Fibroblast of mammary gland (primary cell): ENCODE measurements around the gene RPTOR.
A peak's percentile ranks its signal among the peaks of the same experiment; 100 is the strongest.
"Not testable (repeated sequence)": the region's sequence is repeated elsewhere in the genome, so short reads cannot be mapped to it uniquely, and the experiment has no call there.

ENCODE experiments used
- DNase-seq: peaks from one replicate; pipeline ENCODE4 v3.0.0-alpha.2; 2010; ENCODE audit warnings: low read depth
- H3K4me3 ChIP-seq: 2 replicates; pipeline ENCODE4 v1.5.1; 2011; ENCODE audit warnings: low read depth, mild to moderate bottlenecking, low read length, moderate library complexity; ENCODE audit not compliant: control insufficient read depth
- TF ChIP-seq, protein P1 (sequence below): conservative IDR thresholded peaks from 2 replicates; pipeline ENCODE4 v1.5.1; 2011; ENCODE audit warnings: low read depth, low read length, inconsistent platforms; ENCODE audit not compliant: control insufficient read depth, insufficient read depth

The RPTOR gene

DNA sequence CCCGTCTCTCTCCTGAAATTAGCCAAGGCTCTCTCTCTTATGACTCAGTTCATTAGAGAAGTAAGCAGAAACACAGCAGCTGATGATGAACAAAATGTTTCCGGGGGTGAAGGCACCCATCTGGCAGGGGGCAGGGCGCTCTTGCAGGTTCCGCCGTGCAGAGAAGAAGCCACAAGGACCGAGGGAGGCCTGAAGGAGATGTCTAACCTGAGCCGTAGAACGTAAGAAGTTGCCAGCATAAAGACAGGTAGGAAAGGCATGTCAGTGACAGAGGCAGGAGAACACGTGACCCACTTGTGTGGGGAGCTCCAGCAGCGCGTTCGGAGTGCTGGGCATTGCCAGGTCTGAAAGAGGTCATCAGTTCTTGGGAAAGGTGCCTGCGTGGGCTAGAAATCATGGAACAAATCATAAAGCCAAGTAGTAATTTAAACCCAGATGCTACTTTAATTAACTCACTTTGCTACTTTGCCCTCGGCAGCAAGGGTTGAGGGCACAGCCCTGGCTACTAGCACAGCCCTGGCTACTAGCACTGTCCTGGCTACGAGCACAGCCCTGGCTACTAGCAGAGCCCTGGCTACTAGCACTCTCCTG lies 198.6 kb downstream of the RPTOR start:
- peak overlapping the region; percentile 22 for H3K4me3 ChIP-seq
- TF ChIP-seq, protein P1, sequence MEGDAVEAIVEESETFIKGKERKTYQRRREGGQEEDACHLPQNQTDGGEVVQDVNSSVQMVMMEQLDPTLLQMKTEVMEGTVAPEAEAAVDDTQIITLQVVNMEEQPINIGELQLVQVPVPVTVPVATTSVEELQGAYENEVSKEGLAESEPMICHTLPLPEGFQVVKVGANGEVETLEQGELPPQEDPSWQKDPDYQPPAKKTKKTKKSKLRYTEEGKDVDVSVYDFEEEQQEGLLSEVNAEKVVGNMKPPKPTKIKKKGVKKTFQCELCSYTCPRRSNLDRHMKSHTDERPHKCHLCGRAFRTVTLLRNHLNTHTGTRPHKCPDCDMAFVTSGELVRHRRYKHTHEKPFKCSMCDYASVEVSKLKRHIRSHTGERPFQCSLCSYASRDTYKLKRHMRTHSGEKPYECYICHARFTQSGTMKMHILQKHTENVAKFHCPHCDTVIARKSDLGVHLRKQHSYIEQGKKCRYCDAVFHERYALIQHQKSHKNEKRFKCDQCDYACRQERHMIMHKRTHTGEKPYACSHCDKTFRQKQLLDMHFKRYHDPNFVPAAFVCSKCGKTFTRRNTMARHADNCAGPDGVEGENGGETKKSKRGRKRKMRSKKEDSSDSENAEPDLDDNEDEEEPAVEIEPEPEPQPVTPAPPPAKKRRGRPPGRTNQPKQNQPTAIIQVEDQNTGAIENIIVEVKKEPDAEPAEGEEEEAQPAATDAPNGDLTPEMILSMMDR, result no peak
- DNase-seq, result peak; percentile 87

DNA sequence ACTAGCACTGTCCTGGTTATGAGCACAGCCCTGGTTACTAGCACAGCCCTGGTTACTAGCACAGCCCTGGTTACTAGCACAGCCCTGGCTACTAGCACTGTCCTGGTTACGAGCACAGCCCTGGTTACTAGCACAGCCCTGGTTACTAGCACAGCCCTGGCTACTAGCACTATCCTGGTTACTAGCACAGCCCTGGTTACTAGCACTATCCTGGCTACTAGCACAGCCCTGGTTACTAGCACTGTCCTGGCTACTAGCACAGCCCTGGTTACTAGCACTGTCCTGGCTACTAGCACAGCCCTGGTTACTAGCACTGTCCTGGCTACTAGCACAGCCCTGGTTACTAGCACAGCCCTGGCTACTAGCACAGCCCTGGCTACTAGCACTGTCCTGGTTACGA lies 199.3 kb downstream of the RPTOR start:
- not testable (repeated sequence) for DNase-seq

DNA sequence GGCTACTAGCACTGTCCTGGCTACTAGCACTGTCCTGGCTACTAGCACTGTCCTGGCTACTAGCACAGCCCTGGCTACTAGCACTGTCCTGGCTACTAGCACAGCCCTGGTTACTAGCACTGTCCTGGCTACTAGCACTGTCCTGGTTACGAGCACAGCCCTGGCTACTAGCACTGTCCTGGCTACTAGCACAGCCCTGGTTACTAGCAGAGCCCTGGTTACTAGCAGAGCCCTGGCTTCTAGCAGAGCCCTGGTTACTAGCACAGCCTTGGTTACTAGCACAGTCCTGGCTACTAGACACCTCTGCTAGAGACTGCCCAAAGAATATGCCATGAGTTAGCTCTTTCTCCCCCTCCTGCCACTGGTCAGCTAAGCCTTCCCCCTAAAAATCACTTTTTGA lies 200.1 kb downstream of the RPTOR start:
- not testable (repeated sequence) for DNase-seq, H3K4me3 ChIP-seq

More for the DNA sequence above, 199.3 kb downstream of the RPTOR start:
- H3K4me3 ChIP-seq, result not testable (repeated sequence)

DNA sequence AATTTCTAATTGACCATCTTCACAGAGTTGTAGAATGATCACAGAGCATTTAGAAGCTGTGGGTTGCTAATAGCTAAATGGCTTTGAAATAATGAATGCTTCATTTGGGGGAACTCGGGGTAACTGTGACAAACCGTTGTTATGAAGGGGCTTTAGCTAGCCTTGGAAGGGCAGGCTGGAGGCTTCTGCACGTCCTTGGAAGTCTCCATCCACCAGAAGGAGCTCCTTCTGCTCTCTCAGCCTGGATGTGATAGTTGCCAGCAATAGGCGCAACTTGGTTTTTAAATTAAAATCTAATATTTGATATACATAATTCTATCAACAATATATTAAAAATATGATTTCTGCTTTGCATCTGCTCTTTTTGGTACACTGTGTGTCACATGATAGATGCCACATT lies 200.5 kb downstream of the RPTOR start:
- no peak for DNase-seq
- TF ChIP-seq, protein P1, result no peak
- H3K4me3 ChIP-seq, result no peak overlapping the region

DNA sequence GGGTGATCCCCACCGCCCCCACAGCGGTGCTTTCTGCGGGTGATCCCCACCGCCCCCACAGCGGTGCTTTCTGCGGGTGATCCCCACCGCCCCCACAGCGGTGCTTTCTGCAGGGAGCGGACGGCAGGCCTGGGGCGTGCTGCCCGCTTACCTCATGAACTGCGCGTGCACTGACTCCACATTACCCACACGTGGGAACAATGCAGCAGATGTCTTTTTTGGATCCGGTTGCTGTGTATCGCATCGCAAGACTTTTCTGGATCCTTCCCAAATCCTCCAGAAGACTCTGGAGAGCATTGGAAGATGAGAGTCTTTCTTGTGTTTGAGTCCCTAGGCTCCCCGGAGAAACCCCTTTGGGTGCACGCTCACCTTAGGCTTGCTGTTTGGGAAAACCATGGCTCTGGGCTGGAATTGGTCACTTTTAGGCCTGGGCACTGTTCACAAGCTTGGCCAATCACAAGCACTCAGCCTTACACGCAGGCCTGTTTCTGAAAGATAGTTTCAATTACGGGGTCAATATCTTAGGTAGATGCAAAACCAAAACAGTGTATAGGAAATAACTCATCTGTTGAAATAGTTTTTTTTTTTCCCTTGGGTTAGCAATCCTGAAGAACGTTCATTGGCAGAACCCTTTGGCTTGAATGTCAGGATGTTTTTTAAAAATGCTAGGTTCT lies 201.8 kb downstream of the RPTOR start:
- no peak overlapping the region for H3K4me3 ChIP-seq
- TF ChIP-seq, protein P1, result no peak
- peak; percentile 84 for DNase-seq

DNA sequence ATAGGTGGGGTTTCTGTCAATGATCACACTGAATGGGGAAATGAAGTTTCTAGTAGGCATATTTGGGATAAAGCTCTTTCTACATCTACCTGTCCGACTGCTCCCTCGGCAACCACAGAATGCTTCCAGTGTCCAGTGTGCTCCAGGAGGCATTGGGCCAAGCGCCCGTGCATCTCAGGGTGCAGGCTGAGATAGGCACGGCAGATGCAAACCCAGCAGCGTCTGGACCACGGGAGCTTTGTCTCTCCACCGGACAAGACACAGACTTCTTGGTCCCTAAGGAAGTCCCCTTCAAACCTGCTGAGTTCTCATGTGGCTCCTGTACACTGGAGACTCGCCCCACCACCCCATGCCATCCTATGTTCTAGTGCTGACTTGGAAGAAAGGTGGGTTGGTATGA lies 202.8 kb downstream of the RPTOR start:
- TF ChIP-seq, protein P1, result no peak
- DNase-seq, result no peak
- H3K4me3 ChIP-seq, result no peak overlapping the region

DNA sequence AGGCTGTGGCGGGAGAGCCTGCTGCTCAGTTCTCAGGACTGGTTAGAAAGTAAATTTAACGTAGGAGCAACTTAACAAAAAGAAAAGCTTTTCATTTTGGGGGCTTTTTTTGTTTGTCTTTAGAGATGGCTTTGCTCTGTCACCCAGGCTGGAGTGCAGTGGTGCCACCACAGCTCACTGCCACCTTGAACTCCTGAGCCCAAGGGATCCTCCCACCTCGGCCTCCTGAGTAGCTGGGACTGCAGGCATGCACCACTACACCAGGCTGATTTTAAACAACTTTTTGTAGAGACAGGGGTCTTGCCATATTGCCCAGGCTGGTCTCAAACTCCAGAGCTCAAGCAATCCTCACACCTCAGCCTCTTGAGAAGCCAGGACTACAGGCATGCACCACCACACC lies 205.0 kb downstream of the RPTOR start:
- TF ChIP-seq, protein P1, result no peak
- DNase-seq, result no peak
- H3K4me3 ChIP-seq, result no peak overlapping the region

DNA sequence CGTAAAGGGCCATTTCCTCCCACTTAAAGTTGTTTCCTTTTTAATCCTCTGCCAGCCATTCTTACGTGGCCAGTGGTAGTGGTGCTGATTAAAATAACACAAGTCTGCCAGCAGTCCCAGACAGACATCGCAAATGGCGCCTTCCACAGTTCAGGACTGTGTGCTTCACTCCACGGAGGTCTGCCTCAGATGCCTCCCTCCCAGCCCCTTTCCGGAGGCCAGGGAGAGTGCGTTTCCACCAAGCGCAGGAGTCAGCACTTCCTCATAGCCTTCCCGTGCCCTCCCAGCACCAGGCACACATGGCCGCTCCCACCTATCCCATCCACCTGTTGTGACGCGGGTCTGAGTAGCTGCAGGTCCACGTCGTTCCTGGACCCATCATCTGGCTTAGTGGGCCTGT lies 205.6 kb downstream of the RPTOR start:
- no peak overlapping the region for H3K4me3 ChIP-seq
- TF ChIP-seq, protein P1, result no peak
- no peak for DNase-seq
